Brain microvascular endothelial cell (primary cell): Measurements from ENCODE around the gene TP53BP2.

Experiments
- DNase-seq: peaks from one replicate; pipeline ENCODE4 v3.0.0-alpha.2; 2020
- H3K27ac ChIP-seq: fragments of 250-450 bp; sonication (Bioruptor Pico); 2 replicates; pipeline ENCODE4 v1.5.1; 2020; ENCODE audit warnings: mild to moderate bottlenecking, moderate library complexity
- H3K27me3 ChIP-seq: fragments of 250-450 bp; sonication (Bioruptor Pico); replicated peaks from 2 replicates; pipeline ENCODE4 v1.5.1; 2020; ENCODE audit warnings: mild to moderate bottlenecking
- H3K36me3 ChIP-seq: fragments of 250-450 bp; sonication (Bioruptor Pico); replicated peaks from 2 replicates; pipeline ENCODE4 v1.5.1; 2020; ENCODE audit warnings: mild to moderate bottlenecking
- H3K4me3 ChIP-seq: 2 replicates; pipeline ENCODE4 v1.5.1; 2011; ENCODE audit warnings: low read depth, mild to moderate bottlenecking, control low read depth, low read length, moderate library complexity
- in situ Hi-C: cut with HindIII; loops from 2 replicates; pipeline ENCODE4 v1.10.0; 2017; ENCODE audit warnings: low sequenced_read_pairs, low pct_ligation_motif_present
- TF ChIP-seq, protein P1 (sequence below): IDR thresholded peaks from 2 replicates; pipeline ENCODE4 v1.5.1; 2011; ENCODE audit warnings: low read depth, mild to moderate bottlenecking, moderate library complexity, low read length, control low read depth, inconsistent platforms; ENCODE audit errors: missing control alignments

The TP53BP2 gene

DNA sequence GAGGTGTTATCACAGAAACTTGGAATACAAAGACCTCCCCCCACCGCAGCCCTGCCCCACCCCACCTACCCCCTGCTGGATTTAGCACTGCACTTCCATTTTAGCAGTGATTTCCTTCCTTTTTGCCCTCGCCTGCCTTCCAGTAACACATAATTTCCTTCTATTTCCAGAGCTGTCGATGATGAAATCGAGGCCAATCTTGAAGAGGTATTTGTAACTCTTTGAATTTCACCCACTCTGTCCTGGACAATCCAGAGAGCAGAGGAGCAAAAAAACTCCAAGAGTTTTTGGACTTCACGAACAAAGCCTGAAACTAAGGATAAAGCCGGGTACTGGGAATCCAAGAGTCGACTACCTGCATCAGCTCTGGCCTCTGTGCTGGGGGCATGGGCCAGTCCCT lies 84.3 kb downstream of the TP53BP2 start:
- TF ChIP-seq, protein P1, sequence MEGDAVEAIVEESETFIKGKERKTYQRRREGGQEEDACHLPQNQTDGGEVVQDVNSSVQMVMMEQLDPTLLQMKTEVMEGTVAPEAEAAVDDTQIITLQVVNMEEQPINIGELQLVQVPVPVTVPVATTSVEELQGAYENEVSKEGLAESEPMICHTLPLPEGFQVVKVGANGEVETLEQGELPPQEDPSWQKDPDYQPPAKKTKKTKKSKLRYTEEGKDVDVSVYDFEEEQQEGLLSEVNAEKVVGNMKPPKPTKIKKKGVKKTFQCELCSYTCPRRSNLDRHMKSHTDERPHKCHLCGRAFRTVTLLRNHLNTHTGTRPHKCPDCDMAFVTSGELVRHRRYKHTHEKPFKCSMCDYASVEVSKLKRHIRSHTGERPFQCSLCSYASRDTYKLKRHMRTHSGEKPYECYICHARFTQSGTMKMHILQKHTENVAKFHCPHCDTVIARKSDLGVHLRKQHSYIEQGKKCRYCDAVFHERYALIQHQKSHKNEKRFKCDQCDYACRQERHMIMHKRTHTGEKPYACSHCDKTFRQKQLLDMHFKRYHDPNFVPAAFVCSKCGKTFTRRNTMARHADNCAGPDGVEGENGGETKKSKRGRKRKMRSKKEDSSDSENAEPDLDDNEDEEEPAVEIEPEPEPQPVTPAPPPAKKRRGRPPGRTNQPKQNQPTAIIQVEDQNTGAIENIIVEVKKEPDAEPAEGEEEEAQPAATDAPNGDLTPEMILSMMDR: no peak
- no peak for DNase-seq
- Histone ChIP-seq H3K36me3 (peaks cover 94% of the 10 kb centered on the region), H3K27ac (no peak overlapping the region), H3K4me3 (no peak overlapping the region), H3K27me3 (no peaks in the 10 kb centered on the region)
- in situ Hi-C loops: no loop called here

DNA sequence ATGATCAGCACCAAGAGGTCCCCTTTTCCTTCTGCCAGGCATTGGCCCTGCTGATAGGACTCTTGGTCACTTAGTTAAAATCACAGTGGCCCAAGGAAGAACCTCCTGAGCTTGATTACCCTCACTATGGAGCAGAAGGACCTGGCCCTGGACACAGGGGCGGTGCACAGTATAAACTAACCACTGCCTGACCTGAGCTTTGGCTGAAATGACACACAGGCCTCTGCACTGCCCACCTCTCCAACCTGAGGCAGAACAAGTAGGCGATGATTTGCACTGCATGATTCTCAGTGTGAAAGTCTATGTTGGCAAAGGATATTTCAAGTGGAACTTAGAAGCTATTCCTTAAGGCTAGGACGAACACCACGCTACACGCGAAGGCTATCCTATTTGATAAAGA lies 84.9 kb downstream of the TP53BP2 start:
- peaks cover 94% of the 10 kb centered on the region for H3K36me3 ChIP-seq
- no peaks in the 10 kb centered on the region for H3K27me3 ChIP-seq
- TF ChIP-seq, protein P1: no peak
- in situ Hi-C loops: no loop called here
- peak overlapping the region; percentile 4 for H3K27ac ChIP-seq
- DNase-seq: no peak
- H3K4me3 ChIP-seq: no peak overlapping the region

DNA sequence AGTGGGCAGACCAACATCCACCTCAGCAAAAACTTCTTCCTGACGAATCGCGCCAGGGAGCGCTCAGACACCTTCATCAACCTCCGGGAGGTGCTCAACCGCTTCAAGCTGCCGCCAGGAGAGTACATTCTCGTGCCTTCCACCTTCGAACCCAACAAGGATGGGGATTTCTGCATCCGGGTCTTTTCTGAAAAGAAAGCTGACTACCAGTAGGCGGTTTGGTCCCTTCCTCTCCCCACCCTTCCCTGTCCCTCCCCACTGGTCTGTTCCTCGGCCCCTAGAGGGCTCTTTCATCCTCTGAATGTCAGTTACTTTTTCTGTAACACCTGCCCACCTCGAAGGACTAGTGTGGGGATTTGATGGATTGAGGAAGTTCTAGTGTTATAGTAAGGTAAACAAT lies 86.5 kb downstream of the TP53BP2 start:
- Histone ChIP-seq H3K4me3 (no peak overlapping the region), H3K36me3 (peaks cover 94% of the 10 kb centered on the region), H3K27ac (no peak overlapping the region), H3K27me3 (no peaks in the 10 kb centered on the region)
- TF ChIP-seq, protein P1: peak; percentile 39
- in situ Hi-C loops: no loop called here
- DNase-seq: no peak

DNA sequence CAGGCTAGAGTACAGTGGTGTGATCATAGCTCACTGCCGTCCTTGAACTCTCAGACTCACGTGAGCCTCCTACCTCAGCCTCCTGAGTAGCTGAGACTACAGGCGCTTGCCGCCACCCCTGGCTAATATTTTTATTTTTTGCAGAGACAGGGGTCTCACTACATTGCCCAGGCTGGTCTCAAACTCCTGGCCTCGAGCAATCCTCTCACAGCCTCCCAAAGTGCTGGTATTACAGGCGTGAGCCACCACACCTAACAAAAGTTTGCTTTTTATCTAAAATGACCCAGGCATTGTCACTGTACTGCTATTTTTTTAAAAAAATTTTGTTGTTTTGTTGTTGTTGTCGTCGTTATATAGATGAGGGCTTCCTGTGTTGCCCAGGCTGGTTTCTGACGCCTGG lies 87.0 kb downstream of the TP53BP2 start:
- in situ Hi-C loops: no loop called here
- DNase-seq: no peak
- Histone ChIP-seq H3K36me3 (peaks cover 95% of the 10 kb centered on the region), H3K27ac (no peak overlapping the region), H3K27me3 (no peaks in the 10 kb centered on the region), H3K4me3 (no peak overlapping the region)
- TF ChIP-seq, protein P1: no peak

DNA sequence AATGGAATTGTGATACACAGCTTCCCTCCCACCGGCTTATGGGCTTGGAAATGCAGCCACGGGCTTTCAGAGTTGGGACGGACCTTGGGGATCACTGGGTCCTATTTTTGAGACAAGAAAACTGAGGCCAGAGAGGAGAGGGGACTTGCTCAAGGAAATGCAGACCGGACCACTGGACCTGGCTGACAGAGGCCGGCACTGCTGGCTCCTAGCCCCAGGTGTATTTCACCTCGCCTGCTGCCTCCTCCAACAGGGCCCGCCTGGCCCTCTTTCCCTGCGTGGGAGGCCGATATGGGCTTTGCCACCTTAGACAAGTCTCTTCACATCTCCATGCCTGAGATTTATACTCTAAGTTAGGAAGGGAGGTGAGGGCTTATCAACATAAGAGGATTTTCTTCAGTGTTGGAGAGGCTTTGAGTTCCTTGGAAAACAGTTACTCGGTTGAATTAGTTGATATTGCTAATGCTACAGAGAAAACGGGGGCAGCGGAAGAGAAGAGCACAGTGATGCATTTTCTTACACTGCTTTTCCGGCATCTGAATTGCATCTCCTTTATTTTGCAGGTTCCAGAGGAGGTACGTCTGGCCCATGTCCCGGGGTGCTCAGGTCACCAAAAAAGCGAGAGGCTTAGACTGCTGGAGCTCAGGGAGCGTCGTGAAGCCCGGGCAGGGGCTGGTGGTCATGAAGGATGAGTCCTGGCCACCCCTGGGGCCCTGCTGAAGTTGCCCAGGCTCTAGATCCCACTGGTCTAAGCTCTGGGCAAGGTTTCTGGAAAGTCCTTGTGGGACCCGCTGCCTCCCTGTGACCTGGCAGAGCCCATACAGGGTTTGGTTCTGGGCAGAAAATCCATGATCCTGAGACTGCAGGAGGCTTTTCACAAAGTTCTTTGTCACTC lies 88.7 kb downstream of the TP53BP2 start:
- in situ Hi-C loops: no loop called here
- Histone ChIP-seq H3K36me3 (peaks cover 95% of the 10 kb centered on the region), H3K27ac (no peak overlapping the region), H3K4me3 (no peak overlapping the region), H3K27me3 (no peaks in the 10 kb centered on the region)
- no peak for DNase-seq
- TF ChIP-seq, protein P1: no peak
